Activated T-helper 1 cell treated with anti-CD3 and anti-CD28 coated beads, Interleukin-2, amount 50 U/mL, for 16 hours (primary cell): ENCODE measurements around the gene PARVG.

Experiments used
- DNase-seq, 2 donors: peaks; one replicate each; pipeline ENCODE4 v3.0.0-alpha.2; 2020; ENCODE audit warnings: low read depth in 1 of 2, low spot score in 1 of 2

The PARVG gene

GRCh38 chr22:44180706-44181032, at the start of gene PARVG:
PARVG (plus strand) TSS chr22:44180925; CDS start chr22:44183330, 2,405 bp downstream.
- DNase-seq, result no peak

GRCh38 chr22:44131412-44131811, 49.3 kb upstream of the PARVG start:
- no peak for DNase-seq

- no peak for DNase-seq
These were observed 48.6 kb upstream of the PARVG start for GRCh38 chr22:44131989-44132685.

GRCh38 chr22:44132724-44133123, 48.0 kb upstream of the PARVG start:
- no peak for DNase-seq

GRCh38 chr22:44133161-44133560, 47.6 kb upstream of the PARVG start:
- no peak for DNase-seq

GRCh38 chr22:44133901-44134571, 46.7 kb upstream of the PARVG start:
- DNase-seq, result no peak

GRCh38 chr22:44136112-44136511, 44.6 kb upstream of the PARVG start:
- DNase-seq, result no peak

GRCh38 chr22:44136786-44137185, 43.9 kb upstream of the PARVG start:
- DNase-seq, result no peak

- no peak for DNase-seq
These were observed 43.3 kb upstream of the PARVG start for GRCh38 chr22:44137415-44137814.

GRCh38 chr22:44139773-44140172, 41.0 kb upstream of the PARVG start:
- no peak for DNase-seq

GRCh38 chr22:44142421-44143104, 38.2 kb upstream of the PARVG start:
- DNase-seq, result no peak

GRCh38 chr22:44143105-44143474, 37.6 kb upstream of the PARVG start:
- DNase-seq, result no peak

- no peak for DNase-seq
These were observed 37.1 kb upstream of the PARVG start for GRCh38 chr22:44143579-44143978.

- DNase-seq, result no peak
These were observed 36.6 kb upstream of the PARVG start for GRCh38 chr22:44144046-44144569.

- no peak for DNase-seq
These were observed 35.2 kb upstream of the PARVG start for GRCh38 chr22:44145544-44145943.

GRCh38 chr22:44146088-44146861, 34.5 kb upstream of the PARVG start:
- DNase-seq, result no peak

GRCh38 chr22:44147008-44147645, 33.6 kb upstream of the PARVG start:
- DNase-seq, result no peak

GRCh38 chr22:44147821-44148574, 32.7 kb upstream of the PARVG start:
- no peak for DNase-seq

GRCh38 chr22:44151676-44152075, 29.0 kb upstream of the PARVG start:
- DNase-seq, result no peak

- no peak for DNase-seq
These were observed 27.0 kb upstream of the PARVG start for GRCh38 chr22:44153710-44154109.
